Loucy (cell line): Measurements from ENCODE around the gene ATAD3B.
"Not testable (repeated sequence)": the region's sequence is repeated elsewhere in the genome, so short reads cannot be mapped to it uniquely, and the experiment has no call there.

Experiments used
- H2AFZ ChIP-seq: fragments of 200-600 bp; sonication (generic); 2 replicates; pipeline ENCODE4 v1.6.0; 2016; ENCODE audit warnings: antibody characterized with exemption, mild to moderate bottlenecking, low read length, moderate library complexity
- H3F3A ChIP-seq: fragments of 200-600 bp; 2 replicates; pipeline ENCODE4 v1.6.0; 2016; ENCODE audit warnings: antibody characterized with exemption, low read depth, mild to moderate bottlenecking
- H3K27me3 ChIP-seq: fragments of 200-600 bp; sonication (generic); 2 replicates; pipeline ENCODE4 v1.6.1; 2014; ENCODE audit warnings: low read length, mild to moderate bottlenecking; ENCODE audit not compliant: insufficient read depth, poor library complexity, severe bottlenecking
- H3K36me3 ChIP-seq: fragments of 200-600 bp; sonication (generic); 2 replicates; pipeline ENCODE4 v1.6.1; 2016; ENCODE audit warnings: low read length; ENCODE audit not compliant: insufficient read depth
- H3K4me1 ChIP-seq: fragments of 200-600 bp; sonication (generic); 2 replicates; pipeline ENCODE4 v1.5.1; 2014; ENCODE audit warnings: low read length, mild to moderate bottlenecking; ENCODE audit not compliant: insufficient read depth, poor library complexity, severe bottlenecking
- H3K4me2 ChIP-seq: fragments of 200-600 bp; sonication (generic); 2 replicates; pipeline ENCODE4 v1.6.0; 2014; ENCODE audit warnings: antibody characterized with exemption, low read length, low read depth, mild to moderate bottlenecking; ENCODE audit not compliant: poor library complexity, severe bottlenecking
- H3K4me3 ChIP-seq: fragments of 200-600 bp; sonication (generic); 2 replicates; pipeline ENCODE4 v1.5.1; 2014; ENCODE audit warnings: low read length, mild to moderate bottlenecking, mixed read lengths; ENCODE audit not compliant: poor library complexity, severe bottlenecking
- H3K79me2 ChIP-seq: fragments of 200-600 bp; sonication (generic); 2 replicates; pipeline ENCODE4 v1.6.1; 2014; ENCODE audit warnings: low read length; ENCODE audit not compliant: insufficient read depth
- H3K9ac ChIP-seq: fragments of 200-600 bp; sonication (generic); 2 replicates; pipeline ENCODE4 v1.6.0; 2014; ENCODE audit warnings: mild to moderate bottlenecking, low read depth, low read length, moderate library complexity; ENCODE audit not compliant: poor library complexity, severe bottlenecking
- H3K9me2 ChIP-seq: fragments of 200-600 bp; sonication (generic); replicated peaks from 2 replicates; pipeline ENCODE4 v1.6.1; 2016; ENCODE audit warnings: low read depth, low read length, mixed read lengths
- H3K9me3 ChIP-seq: fragments of 200-600 bp; sonication (generic); 2 replicates; pipeline ENCODE4 v1.6.1; 2014; ENCODE audit warnings: mild to moderate bottlenecking, antibody characterized with exemption, low read length, low read depth; ENCODE audit not compliant: insufficient read depth
- H4K20me1 ChIP-seq: fragments of 200-600 bp; sonication (generic); 2 replicates; pipeline ENCODE4 v1.6.0; 2014; ENCODE audit warnings: antibody characterized with exemption, low read length, mild to moderate bottlenecking; ENCODE audit not compliant: insufficient read depth, poor library complexity, severe bottlenecking
- CTCF ChIP-seq: fragments of 200-600 bp; sonication (generic); conservative IDR thresholded peaks from 2 replicates; pipeline ENCODE4 v1.5.1; 2014; ENCODE audit warnings: mild to moderate bottlenecking, antibody characterized with exemption, low read length
- EZH2phosphoT487 ChIP-seq: fragments of 200-600 bp; IDR thresholded peaks from 2 replicates; pipeline ENCODE4 v1.6.1; 2018; ENCODE audit warnings: antibody characterized with exemption, mild to moderate bottlenecking, moderate library complexity, borderline replicate concordance

ATAD3B gene

GRCh38 chr1:1531947-1532346 lies 60.4 kb downstream of the ATAD3B start:
- H3K36me3 ChIP-seq: peaks cover 11% of the 10 kb centered on the region; the same call in 1 of the 2 replicates
- no peak overlapping the region for H2AFZ ChIP-seq
- H4K20me1 ChIP-seq: no peaks in the 10 kb centered on the region
- H3K4me2 ChIP-seq: no peak overlapping the region
- no peak for TF ChIP-seq CTCF
- TF ChIP-seq EZH2phosphoT487: no peak
- H3K4me3 ChIP-seq: no peak overlapping the region
- no peaks in the 10 kb centered on the region for H3K4me1 ChIP-seq
- H3K79me2 ChIP-seq: no peaks in the 10 kb centered on the region
- no peaks in the 10 kb centered on the region for H3K9me2 ChIP-seq
- no peak overlapping the region for H3K9ac ChIP-seq
- no peaks in the 10 kb centered on the region for H3F3A ChIP-seq
- H3K27me3 ChIP-seq: no peaks in the 10 kb centered on the region
- no peaks in the 10 kb centered on the region for H3K9me3 ChIP-seq

- H3K79me2 ChIP-seq, H4K20me1 ChIP-seq, H3K9ac ChIP-seq, H3K9me3 ChIP-seq, H3K4me1 ChIP-seq, H3K9me2 ChIP-seq, H3K4me3 ChIP-seq, H2AFZ ChIP-seq, H3K4me2 ChIP-seq, H3K27me3 ChIP-seq, H3F3A ChIP-seq: not testable (repeated sequence)
- peaks cover 11% of the 10 kb centered on the region; the same call in 1 of the 2 replicates for H3K36me3 ChIP-seq
Measured at GRCh38 chr1:1533176-1533893, 61.8 kb downstream of the ATAD3B start.

GRCh38 chr1:1533894-1534291 lies 62.3 kb downstream of the ATAD3B start:
- not testable (repeated sequence) for H3K36me3 ChIP-seq, H4K20me1 ChIP-seq

GRCh38 chr1:1534401-1535154 lies 63.0 kb downstream of the ATAD3B start:
- Histone ChIP-seq H3K9me2 (no peaks in the 10 kb centered on the region), H3K4me3 (no peak overlapping the region), H4K20me1 (no peaks in the 10 kb centered on the region), H3K79me2 (no peaks in the 10 kb centered on the region), H3K36me3 (peaks cover 6% of the 10 kb centered on the region; the same call in 1 of the 2 replicates), H3K9ac (no peak overlapping the region), H3K9me3 (no peaks in the 10 kb centered on the region), H3K4me1 (no peaks in the 10 kb centered on the region), H3K4me2 (no peak overlapping the region), H3K27me3 (no peaks in the 10 kb centered on the region), H3F3A (no peaks in the 10 kb centered on the region), H2AFZ (no peak overlapping the region)
- TF ChIP-seq EZH2phosphoT487 (no peak), CTCF (no peak)

More at GRCh38 chr1:1533894-1534291, 62.3 kb downstream of the ATAD3B start:
- not testable (repeated sequence) for H3K9ac ChIP-seq, H3K27me3 ChIP-seq, H3K79me2 ChIP-seq, H3F3A ChIP-seq, H3K9me3 ChIP-seq, H3K4me3 ChIP-seq, H3K4me2 ChIP-seq, H3K4me1 ChIP-seq, H3K9me2 ChIP-seq, H2AFZ ChIP-seq
